ENCODE data around the gene COL18A1. TPM values are rescaled to one million over a fixed set of nuclear protein-coding genes. Genes with fewer than 3 reads are reported as not detected.

Gene COL18A1
- total RNA-seq, 1 experiment from 2014 or later, result 676 TPM

GRCh38 chr21:45516671-45517151 lies 111.7 kb downstream of the COL18A1 start:
- in situ Hi-C loops (cut with HindIII; ENCODE audit: low pct_unique_long_range_greater_than_20kb, low sequenced_read_pairs), result no loop called here
- POLR2A ChIA-PET, result no interaction called here

GRCh38 chr21:45517249-45518065 lies 112.5 kb downstream of the COL18A1 start:
- H3K4me1 ChIP-seq (ENCODE audit: control insufficient read depth, insufficient read depth, low read length), result peaks cover 18% of the 10 kb centered on the region
- H3K27me3 ChIP-seq (ENCODE audit: control insufficient read depth, insufficient read depth, low read length), result no peaks in the 10 kb centered on the region
- H3K27ac ChIP-seq (ENCODE audit: low read length), result no peak overlapping the region
- H3K36me3 ChIP-seq (ENCODE audit: control insufficient read depth, insufficient read depth, low read length), result no peaks in the 10 kb centered on the region
- BruUV-seq (replicated peaks), result no TSS peak
- ATAC-seq (no peak), DNase-seq (ENCODE audit: low read depth, low spot score) (no peak)
- CTCF ChIA-PET, result no interaction called here
- POLR2A ChIA-PET, result no interaction called here
- H3K9me3 ChIP-seq (ENCODE audit: control insufficient read depth, insufficient read depth, low read depth, low read length), result peaks cover 14% of the 10 kb centered on the region
- intact Hi-C loops (cut with micrococcal nuclease; ENCODE audit: unreplicated experiment), result no loop called here
- TF ChIP-seq CTCF (IDR thresholded peaks at IDR 0.05), result no peak
- no peak for TF ChIP-seq POLR2AphosphoS5 (IDR thresholded peaks at IDR 0.05; ENCODE audit: low read depth, low read length)
- no peak for TF ChIP-seq SIN3A (IDR thresholded peaks at IDR 0.05; ENCODE audit: borderline replicate concordance, insufficient read depth, low read depth, low read length)
- no peak for TF ChIP-seq TCF7L2 (IDR thresholded peaks at IDR 0.05; ENCODE audit: low read depth, low read length)
- TF ChIP-seq REST (IDR thresholded peaks at IDR 0.05; ENCODE audit: insufficient read depth in 1 of 2, low read depth in 2 of 2, low read length in 1 of 2), result no peak
- H3K4me3 ChIP-seq (ENCODE audit: low read depth in 2 of 2, low read length in 2 of 2), result no peak overlapping the region
- in situ Hi-C loops (cut with HindIII; ENCODE audit: low pct_unique_long_range_greater_than_20kb, low sequenced_read_pairs), result no loop called here

More at GRCh38 chr21:45516671-45517151, 111.7 kb downstream of the COL18A1 start:
- Histone ChIP-seq H3K36me3 (ENCODE audit: control insufficient read depth, insufficient read depth, low read length) (no peaks in the 10 kb centered on the region), H3K27me3 (ENCODE audit: control insufficient read depth, insufficient read depth, low read length) (no peaks in the 10 kb centered on the region), H3K4me3 (ENCODE audit: low read depth in 2 of 2, low read length in 2 of 2) (no peak overlapping the region), H3K27ac (ENCODE audit: low read length) (no peak overlapping the region), H3K4me1 (ENCODE audit: control insufficient read depth, insufficient read depth, low read length) (peaks cover 24% of the 10 kb centered on the region), H3K9me3 (ENCODE audit: control insufficient read depth, insufficient read depth, low read depth, low read length) (peaks cover 14% of the 10 kb centered on the region)
- CTCF ChIA-PET, result no interaction called here
- no TSS peak for BruUV-seq (replicated peaks)
- TF ChIP-seq CTCF (IDR thresholded peaks at IDR 0.05) (no peak), TCF7L2 (IDR thresholded peaks at IDR 0.05; ENCODE audit: low read depth, low read length) (no peak), SIN3A (IDR thresholded peaks at IDR 0.05; ENCODE audit: borderline replicate concordance, insufficient read depth, low read depth, low read length) (no peak), POLR2AphosphoS5 (IDR thresholded peaks at IDR 0.05; ENCODE audit: low read depth, low read length) (no peak), REST (IDR thresholded peaks at IDR 0.05; ENCODE audit: insufficient read depth in 1 of 2, low read depth in 2 of 2, low read length in 1 of 2) (no peak)
- DNase-seq (ENCODE audit: low read depth, low spot score), result no peak
- ATAC-seq, result no peak
- intact Hi-C loops (cut with micrococcal nuclease; ENCODE audit: unreplicated experiment), result no loop called here

All from Panc1 (cell line).